ENCODE results near the gene TMEM117.

Gene TMEM117

GRCh38 chr12:43914923-43915468 lies 79.1 kb downstream of the TMEM117 start:
- Histone ChIP-seq H3K36me3 (no peaks in the 10 kb centered on the region), H3K4me1 (no peaks in the 10 kb centered on the region), H3K9me3 (no peaks in the 10 kb centered on the region), H3K27me3 (no peaks in the 10 kb centered on the region), H3K4me3 (ENCODE audit: low read depth, low read length) (no peak overlapping the region)
- peak; percentile 34 for TF ChIP-seq CTCF (IDR thresholded peaks at IDR 0.05; ENCODE audit: low read depth, low read length)
- no peak for DNase-seq

- Histone ChIP-seq H3K9me3 (no peaks in the 10 kb centered on the region), H3K4me1 (no peaks in the 10 kb centered on the region), H3K36me3 (no peaks in the 10 kb centered on the region), H3K4me3 (ENCODE audit: low read depth, low read length) (no peak overlapping the region), H3K27me3 (no peaks in the 10 kb centered on the region)
- no peak for TF ChIP-seq CTCF (IDR thresholded peaks at IDR 0.05; ENCODE audit: low read depth, low read length)
- no peak for DNase-seq
Measured at GRCh38 chr12:43917896-43918295, 82.0 kb downstream of the TMEM117 start.

GRCh38 chr12:43921666-43922337 lies 85.9 kb downstream of the TMEM117 start:
- Histone ChIP-seq H3K36me3 (no peaks in the 10 kb centered on the region), H3K4me3 (ENCODE audit: low read depth, low read length) (no peak overlapping the region), H3K9me3 (no peaks in the 10 kb centered on the region), H3K27me3 (no peaks in the 10 kb centered on the region), H3K4me1 (no peaks in the 10 kb centered on the region)
- no peak for DNase-seq
- TF ChIP-seq CTCF (IDR thresholded peaks at IDR 0.05; ENCODE audit: low read depth, low read length), result no peak

GRCh38 chr12:43930032-43930431 lies 94.2 kb downstream of the TMEM117 start:
- H3K9me3 ChIP-seq, result no peaks in the 10 kb centered on the region
- H3K36me3 ChIP-seq, result no peaks in the 10 kb centered on the region
- no peak for TF ChIP-seq CTCF (IDR thresholded peaks at IDR 0.05; ENCODE audit: low read depth, low read length)
- H3K4me1 ChIP-seq, result no peaks in the 10 kb centered on the region
- H3K27me3 ChIP-seq, result no peaks in the 10 kb centered on the region
- DNase-seq, result no peak
- no peak overlapping the region for H3K4me3 ChIP-seq (ENCODE audit: low read depth, low read length)

- Histone ChIP-seq H3K4me1 (no peaks in the 10 kb centered on the region), H3K4me3 (ENCODE audit: low read depth, low read length) (no peak overlapping the region), H3K9me3 (no peaks in the 10 kb centered on the region), H3K36me3 (no peaks in the 10 kb centered on the region), H3K27me3 (no peaks in the 10 kb centered on the region)
- DNase-seq, result no peak
- TF ChIP-seq CTCF (IDR thresholded peaks at IDR 0.05; ENCODE audit: low read depth, low read length), result no peak
Measured at GRCh38 chr12:43931187-43931586, 95.3 kb downstream of the TMEM117 start.

GRCh38 chr12:43935581-43935980 lies 99.7 kb downstream of the TMEM117 start:
- Histone ChIP-seq H3K27me3 (no peaks in the 10 kb centered on the region), H3K36me3 (no peaks in the 10 kb centered on the region), H3K4me3 (ENCODE audit: low read depth, low read length) (no peak overlapping the region), H3K4me1 (no peaks in the 10 kb centered on the region), H3K9me3 (no peaks in the 10 kb centered on the region)
- DNase-seq, result no peak
- no peak for TF ChIP-seq CTCF (IDR thresholded peaks at IDR 0.05; ENCODE audit: low read depth, low read length)

All from BE2C (cell line).